GM18519 (cell line): ENCODE measurements around the gene PTH2R.
"Not testable (repeated sequence)": the region's sequence is repeated elsewhere in the genome, so short reads cannot be mapped to it uniquely, and the experiment has no call there.

Experiments
- ATAC-seq: cut with Tn5 transposase; IDR thresholded peaks from one replicate; pipeline ENCODE4 v1.9.1; 2021; ENCODE audit warnings: mild to moderate bottlenecking, moderate library complexity; ENCODE audit not compliant: unreplicated experiment, low FRiP score

The PTH2R gene

GRCh38 chr2:208386541-208386940 lies 20.1 kb upstream of the PTH2R start:
- no peak for ATAC-seq

GRCh38 chr2:208389940-208390339 lies 16.7 kb upstream of the PTH2R start:
- no peak for ATAC-seq

GRCh38 chr2:208392300-208392699 lies 14.3 kb upstream of the PTH2R start:
- no peak for ATAC-seq

- ATAC-seq, result not testable (repeated sequence)
Measured at GRCh38 chr2:208396796-208397195, 9.8 kb upstream of the PTH2R start.

- no peak for ATAC-seq
Measured at GRCh38 chr2:208399201-208399600, 7.4 kb upstream of the PTH2R start.

GRCh38 chr2:208407667-208408066 lies 1.1 kb downstream of the PTH2R start:
- ATAC-seq, result no peak

- no peak for ATAC-seq
Measured at GRCh38 chr2:208413931-208414330, 7.3 kb downstream of the PTH2R start.

GRCh38 chr2:208415255-208415654 lies 8.7 kb downstream of the PTH2R start:
- ATAC-seq, result peak; percentile 65

- peak; percentile 76 for ATAC-seq
Measured at GRCh38 chr2:208415897-208416296, 9.3 kb downstream of the PTH2R start.

- no peak for ATAC-seq
Measured at GRCh38 chr2:208426412-208427045, 19.9 kb downstream of the PTH2R start.

GRCh38 chr2:208437755-208438154 lies 31.2 kb downstream of the PTH2R start:
- ATAC-seq, result no peak

GRCh38 chr2:208440716-208441115 lies 34.1 kb downstream of the PTH2R start:
- ATAC-seq, result no peak

GRCh38 chr2:208441951-208442350 lies 35.4 kb downstream of the PTH2R start:
- ATAC-seq, result no peak

- ATAC-seq, result not testable (repeated sequence)
Measured at GRCh38 chr2:208447447-208447846, 40.9 kb downstream of the PTH2R start.

GRCh38 chr2:208451061-208451460 lies 44.5 kb downstream of the PTH2R start:
- ATAC-seq, result no peak

- no peak for ATAC-seq
Measured at GRCh38 chr2:208454861-208455260, 48.3 kb downstream of the PTH2R start.

- ATAC-seq, result no peak
Measured at GRCh38 chr2:208463721-208464120, 57.1 kb downstream of the PTH2R start.

GRCh38 chr2:208464205-208464604 lies 57.6 kb downstream of the PTH2R start:
- ATAC-seq, result no peak

- ATAC-seq, result peak; percentile 92
Measured at GRCh38 chr2:208466151-208466919, 59.7 kb downstream of the PTH2R start.

- ATAC-seq, result no peak
Measured at GRCh38 chr2:208466920-208467298, 60.3 kb downstream of the PTH2R start.

GRCh38 chr2:208467564-208467963 lies 61.0 kb downstream of the PTH2R start:
- ATAC-seq, result no peak

GRCh38 chr2:208477741-208478140 lies 71.1 kb downstream of the PTH2R start:
- no peak for ATAC-seq
